ENCODE results near the gene NASP.

GRCh38 chr1:45574105-45574626 lies 9.7 kb upstream of the NASP start:
- TF ChIP-seq, protein P1, sequence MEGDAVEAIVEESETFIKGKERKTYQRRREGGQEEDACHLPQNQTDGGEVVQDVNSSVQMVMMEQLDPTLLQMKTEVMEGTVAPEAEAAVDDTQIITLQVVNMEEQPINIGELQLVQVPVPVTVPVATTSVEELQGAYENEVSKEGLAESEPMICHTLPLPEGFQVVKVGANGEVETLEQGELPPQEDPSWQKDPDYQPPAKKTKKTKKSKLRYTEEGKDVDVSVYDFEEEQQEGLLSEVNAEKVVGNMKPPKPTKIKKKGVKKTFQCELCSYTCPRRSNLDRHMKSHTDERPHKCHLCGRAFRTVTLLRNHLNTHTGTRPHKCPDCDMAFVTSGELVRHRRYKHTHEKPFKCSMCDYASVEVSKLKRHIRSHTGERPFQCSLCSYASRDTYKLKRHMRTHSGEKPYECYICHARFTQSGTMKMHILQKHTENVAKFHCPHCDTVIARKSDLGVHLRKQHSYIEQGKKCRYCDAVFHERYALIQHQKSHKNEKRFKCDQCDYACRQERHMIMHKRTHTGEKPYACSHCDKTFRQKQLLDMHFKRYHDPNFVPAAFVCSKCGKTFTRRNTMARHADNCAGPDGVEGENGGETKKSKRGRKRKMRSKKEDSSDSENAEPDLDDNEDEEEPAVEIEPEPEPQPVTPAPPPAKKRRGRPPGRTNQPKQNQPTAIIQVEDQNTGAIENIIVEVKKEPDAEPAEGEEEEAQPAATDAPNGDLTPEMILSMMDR (conservative IDR thresholded peaks at IDR 0.05; ENCODE audit: low read length): no peak
- TF ChIP-seq EZH2phosphoT487 (IDR thresholded peaks at IDR 0.05; ENCODE audit: borderline replicate concordance): no peak

Measured in Loucy (cell line).